K562 (cell line): ENCODE measurements around the gene EHBP1L1. TPM values are rescaled to one million over a fixed set of nuclear protein-coding genes. Genes with fewer than 3 reads are reported as not detected.

Source experiments
- CBX3 ChIP-seq, 2 experiments: IDR thresholded peaks; 1 replicate in 1 of 2; 2 replicates in 1 of 2; pipeline ENCODE4 v1.6.1; 2012; ENCODE audit warnings: inconsistent platforms in 2 of 2, low read length in 2 of 2, borderline replicate concordance in 1 of 2, control low read depth in 1 of 2
- CHD1 ChIP-seq: fragments of 200-600 bp; sonication (generic); IDR thresholded peaks from one replicate; pipeline ENCODE4 v1.6.1; 2012; ENCODE audit warnings: mild to moderate bottlenecking, moderate library complexity, low read length, inconsistent platforms
- FOS ChIP-seq: IDR thresholded peaks from 3 replicates; pipeline ENCODE4 v1.6.1; 2011; ENCODE audit not compliant: insufficient read length; ENCODE audit errors: extremely low read depth
- HDAC1 ChIP-seq, 2 experiments: fragments of 450-650 bp; IDR thresholded peaks; 2 replicates each; pipeline ENCODE4 v1.6.1; 2016 to 2017; ENCODE audit warnings: inconsistent platforms in 1 of 2, mild to moderate bottlenecking in 1 of 2, moderate library complexity in 1 of 2
- KAT8 ChIP-seq: fragments of 450-650 bp; IDR thresholded peaks from 2 replicates; pipeline ENCODE4 v1.6.1; 2016; ENCODE audit warnings: low read depth, mild to moderate bottlenecking
- MEF2D ChIP-seq: conservative IDR thresholded peaks from 2 replicates; pipeline ENCODE4 v1.6.1; 2016; ENCODE audit warnings: low read depth, missing genetic modification characterization, missing compliant biosample characterization
- POLR3G ChIP-seq: IDR thresholded peaks from 2 replicates; pipeline ENCODE4 v1.6.1; 2011; ENCODE audit not compliant: insufficient read length, insufficient replicate concordance; ENCODE audit errors: extremely low read depth
- SIN3A ChIP-seq, 2 experiments: fragments of 150-350 bp in 1 of 2; IDR thresholded peaks; 2 replicates each; pipeline ENCODE4 v1.6.1; 2011 to 2016; ENCODE audit warnings: borderline replicate concordance in 2 of 2, low read depth in 2 of 2, low read length in 2 of 2, mild to moderate bottlenecking in 2 of 2, moderate library complexity in 2 of 2; ENCODE audit not compliant: control insufficient read depth in 1 of 2
- SIN3B ChIP-seq: fragments of 450-650 bp; IDR thresholded peaks from 2 replicates; pipeline ENCODE4 v1.6.1; 2017; ENCODE audit warnings: low read depth, mild to moderate bottlenecking, moderate library complexity
- SUPT5H ChIP-seq: fragments of 450-650 bp; IDR thresholded peaks from 2 replicates; pipeline ENCODE4 v1.6.1; 2016
- TBP ChIP-seq: optimal IDR thresholded peaks from 2 replicates; pipeline ENCODE3; 2011; ENCODE audit warnings: low read depth, low read length, improper control_type of control experiment
- TCF7 ChIP-seq: sonication (generic); IDR thresholded peaks from 2 replicates; pipeline ENCODE4 v1.6.1; 2016; ENCODE audit warnings: antibody characterized with exemption, borderline replicate concordance
- TCF7L2 ChIP-seq: fragments of 150-350 bp; IDR thresholded peaks from 2 replicates; pipeline ENCODE4 v1.6.1; 2016; ENCODE audit warnings: low read depth, mild to moderate bottlenecking, low read length, moderate library complexity
- ZFP36 ChIP-seq: fragments of 150-350 bp; IDR thresholded peaks from 2 replicates; pipeline ENCODE4 v1.6.1; 2018; ENCODE audit warnings: low read length, low read depth; ENCODE audit not compliant: partially characterized antibody
- ZNF316 ChIP-seq: fragments of 450-650 bp; IDR thresholded peaks from 2 replicates; pipeline ENCODE4 v1.6.1; 2016
- ZNF384 ChIP-seq: IDR thresholded peaks from 2 replicates; pipeline ENCODE4 v1.6.1; 2012; ENCODE audit warnings: low read depth, low read length, improper control_type of control experiment
- ZNF586 ChIP-seq: fragments of 450-650 bp; formaldehyde crosslinking; conservative IDR thresholded peaks from 2 replicates; pipeline ENCODE4 v1.4.0; 2020; ENCODE audit warnings: mild to moderate bottlenecking, moderate library complexity
- ZNF79 ChIP-seq: fragments of 250-450 bp; sonication (Bioruptor Pico); IDR thresholded peaks from 2 replicates; pipeline ENCODE4 v1.4.0; 2020; ENCODE audit warnings: low read depth, mild to moderate bottlenecking, moderate library complexity
- polyA plus RNA-seq, 8 experiments: library from polyadenylated mRNA; depleted of rRNA in 4 of 8; stranded (reverse) in 5 of 8; unstranded in 3 of 8; fragments of >200 nt; fragmentation: Nextera tagmentation in 2 of 8; fragmentation: Illumina TruSeq in 1 of 8; extraction: Ambion mirVana in 2 of 8; extraction: Trizol in 1 of 8; gene quantifications; 2 replicates each; pipeline versions ENCODE4 v1.2.1 to v1.2.3, GENCODE V29; 2011 to 2014; ENCODE audit warnings: inconsistent platforms in 1 of 8, missing spikeins in 1 of 8
- total RNA-seq, 7 experiments: library from RNA; depleted of rRNA in 6 of 7; stranded (reverse); fragments of >200 nt in 6 of 7; fragmentation: Illumina TruSeq in 2 of 7; extraction: Trizol in 2 of 7; gene quantifications; 2 replicates each; pipeline versions ENCODE4 v1.2.1 to v1.2.3, GENCODE V29; 2011 to 2021; ENCODE audit warnings: low replicate concordance in 1 of 7
- TF ChIP-seq, protein P1 (sequence below), 2 experiments: fragments of 450-650 bp; conservative IDR thresholded peaks; 2 replicates each; pipeline ENCODE4 v1.6.1; 2017; ENCODE audit warnings: mild to moderate bottlenecking in 2 of 2, moderate library complexity in 2 of 2
- TF ChIP-seq, protein P2 (sequence below): sonication (generic); formaldehyde crosslinking; IDR thresholded peaks from 2 replicates; pipeline ENCODE4 v1.8.0; 2022; ENCODE audit warnings: mild to moderate bottlenecking, missing genetic modification reagents
- TF ChIP-seq, protein P3 (sequence below): sonication (generic); formaldehyde crosslinking; IDR thresholded peaks from 2 replicates; pipeline ENCODE4 v1.8.0; 2023; ENCODE audit warnings: mild to moderate bottlenecking, missing genetic modification reagents

The EHBP1L1 gene
- total and polyA plus RNA-seq, 9 of the 15 experiments (the other 6 are each of a cell fraction or from before 2014, with no cell fraction given), result 0.03 to 87.1 (median 26.3) TPM

DNA sequence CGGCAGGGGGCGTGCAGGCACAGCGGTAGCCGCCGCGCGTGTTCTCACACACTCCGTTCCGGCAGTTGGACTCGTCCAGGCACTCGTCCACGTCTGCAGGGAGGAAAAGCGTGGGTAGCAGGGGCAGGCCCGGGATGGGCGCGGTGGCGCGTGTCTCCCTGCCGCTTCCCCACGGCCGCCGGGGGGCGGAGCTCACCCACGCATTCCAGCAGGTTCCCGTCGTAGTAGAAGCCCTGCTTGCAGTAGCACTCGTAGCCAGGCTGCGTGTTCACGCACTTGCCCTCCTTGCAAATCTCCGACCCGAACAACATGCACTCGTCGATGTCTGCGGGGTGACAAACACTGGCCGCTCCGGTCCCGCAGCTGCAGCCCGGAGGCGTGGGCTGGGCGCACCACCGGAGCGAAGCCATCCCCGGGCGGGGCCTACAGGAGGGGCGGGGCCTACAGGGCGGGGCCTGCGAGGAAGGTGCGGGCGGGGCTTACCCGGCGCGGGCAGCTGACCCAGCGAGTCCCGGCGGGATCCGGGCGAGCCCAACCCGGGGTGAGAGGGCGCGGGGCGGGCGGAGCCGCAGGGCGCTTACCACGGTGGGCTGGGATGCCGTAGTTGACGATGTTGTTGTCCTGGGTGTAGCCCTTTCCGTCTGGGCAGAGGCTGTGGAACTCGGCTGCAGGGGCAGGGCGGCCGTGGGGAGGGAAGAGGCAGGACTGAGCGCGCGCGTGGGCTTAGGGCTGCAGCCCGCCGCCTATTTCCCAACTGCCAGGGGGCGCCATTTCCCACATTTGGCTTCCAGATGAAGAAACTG lies 35.4 kb upstream of the EHBP1L1 start (continued):
- TF ChIP-seq, protein P1, sequence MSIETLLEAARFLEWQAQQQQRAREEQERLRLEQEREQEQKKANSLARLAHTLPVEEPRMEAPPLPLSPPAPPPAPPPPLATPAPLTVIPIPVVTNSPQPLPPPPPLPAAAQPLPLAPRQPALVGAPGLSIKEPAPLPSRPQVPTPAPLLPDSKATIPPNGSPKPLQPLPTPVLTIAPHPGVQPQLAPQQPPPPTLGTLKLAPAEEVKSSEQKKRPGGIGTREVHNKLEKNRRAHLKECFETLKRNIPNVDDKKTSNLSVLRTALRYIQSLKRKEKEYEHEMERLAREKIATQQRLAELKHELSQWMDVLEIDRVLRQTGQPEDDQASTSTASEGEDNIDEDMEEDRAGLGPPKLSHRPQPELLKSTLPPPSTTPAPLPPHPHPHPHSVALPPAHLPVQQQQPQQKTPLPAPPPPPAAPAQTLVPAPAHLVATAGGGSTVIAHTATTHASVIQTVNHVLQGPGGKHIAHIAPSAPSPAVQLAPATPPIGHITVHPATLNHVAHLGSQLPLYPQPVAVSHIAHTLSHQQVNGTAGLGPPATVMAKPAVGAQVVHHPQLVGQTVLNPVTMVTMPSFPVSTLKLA (conservative IDR thresholded peaks at IDR 0.05), result peak; percentile 81 to 90
- no peak for TF ChIP-seq TCF7L2
- TF ChIP-seq MEF2D, result no peak
- peak; percentile 41; the same call in 1 of the 2 replicates for TF ChIP-seq SIN3B
- TF ChIP-seq ZFP36, result no peak
- TF ChIP-seq CBX3 (IDR thresholded peaks at IDR 0.05; ENCODE audit: borderline replicate concordance in 1 of 2, low read length in 2 of 2), result peak in 1 of 2 experiments; percentile 56; a peak in 1 of 3 replicates
- TF ChIP-seq, protein P2, sequence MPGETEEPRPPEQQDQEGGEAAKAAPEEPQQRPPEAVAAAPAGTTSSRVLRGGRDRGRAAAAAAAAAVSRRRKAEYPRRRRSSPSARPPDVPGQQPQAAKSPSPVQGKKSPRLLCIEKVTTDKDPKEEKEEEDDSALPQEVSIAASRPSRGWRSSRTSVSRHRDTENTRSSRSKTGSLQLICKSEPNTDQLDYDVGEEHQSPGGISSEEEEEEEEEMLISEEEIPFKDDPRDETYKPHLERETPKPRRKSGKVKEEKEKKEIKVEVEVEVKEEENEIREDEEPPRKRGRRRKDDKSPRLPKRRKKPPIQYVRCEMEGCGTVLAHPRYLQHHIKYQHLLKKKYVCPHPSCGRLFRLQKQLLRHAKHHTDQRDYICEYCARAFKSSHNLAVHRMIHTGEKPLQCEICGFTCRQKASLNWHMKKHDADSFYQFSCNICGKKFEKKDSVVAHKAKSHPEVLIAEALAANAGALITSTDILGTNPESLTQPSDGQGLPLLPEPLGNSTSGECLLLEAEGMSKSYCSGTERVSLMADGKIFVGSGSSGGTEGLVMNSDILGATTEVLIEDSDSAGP, result 0 out of 2 replicates have a peak, but pooled peaks have one; percentile 27
- TF ChIP-seq TCF7, result no peak
- no peak for TF ChIP-seq ZNF586
- TF ChIP-seq KAT8, result no peak
- TF ChIP-seq SIN3A (IDR thresholded peaks at IDR 0.05; ENCODE audit: borderline replicate concordance in 2 of 2, control insufficient read depth in 1 of 2, low read depth in 2 of 2, low read length in 2 of 2), result peak; percentile 63; a peak in 3 of 4 replicates
- no peak for TF ChIP-seq ZNF79 (CRISPR knock-in tag)
- TF ChIP-seq HDAC1 (IDR thresholded peaks at IDR 0.05), result peak in 1 of 2 experiments; percentile 93; a peak in 2 of 4 replicates
- TF ChIP-seq TBP, result peak; percentile 53
- no peak; the same call in 1 of the 2 replicates for TF ChIP-seq ZNF384
- peak; percentile 58 for TF ChIP-seq CHD1
- peak; percentile 68; the same call in 1 of the 2 replicates for TF ChIP-seq SUPT5H
- TF ChIP-seq POLR3G, result no peak
- peak; percentile 88 for TF ChIP-seq ZNF316
- TF ChIP-seq, protein P3, sequence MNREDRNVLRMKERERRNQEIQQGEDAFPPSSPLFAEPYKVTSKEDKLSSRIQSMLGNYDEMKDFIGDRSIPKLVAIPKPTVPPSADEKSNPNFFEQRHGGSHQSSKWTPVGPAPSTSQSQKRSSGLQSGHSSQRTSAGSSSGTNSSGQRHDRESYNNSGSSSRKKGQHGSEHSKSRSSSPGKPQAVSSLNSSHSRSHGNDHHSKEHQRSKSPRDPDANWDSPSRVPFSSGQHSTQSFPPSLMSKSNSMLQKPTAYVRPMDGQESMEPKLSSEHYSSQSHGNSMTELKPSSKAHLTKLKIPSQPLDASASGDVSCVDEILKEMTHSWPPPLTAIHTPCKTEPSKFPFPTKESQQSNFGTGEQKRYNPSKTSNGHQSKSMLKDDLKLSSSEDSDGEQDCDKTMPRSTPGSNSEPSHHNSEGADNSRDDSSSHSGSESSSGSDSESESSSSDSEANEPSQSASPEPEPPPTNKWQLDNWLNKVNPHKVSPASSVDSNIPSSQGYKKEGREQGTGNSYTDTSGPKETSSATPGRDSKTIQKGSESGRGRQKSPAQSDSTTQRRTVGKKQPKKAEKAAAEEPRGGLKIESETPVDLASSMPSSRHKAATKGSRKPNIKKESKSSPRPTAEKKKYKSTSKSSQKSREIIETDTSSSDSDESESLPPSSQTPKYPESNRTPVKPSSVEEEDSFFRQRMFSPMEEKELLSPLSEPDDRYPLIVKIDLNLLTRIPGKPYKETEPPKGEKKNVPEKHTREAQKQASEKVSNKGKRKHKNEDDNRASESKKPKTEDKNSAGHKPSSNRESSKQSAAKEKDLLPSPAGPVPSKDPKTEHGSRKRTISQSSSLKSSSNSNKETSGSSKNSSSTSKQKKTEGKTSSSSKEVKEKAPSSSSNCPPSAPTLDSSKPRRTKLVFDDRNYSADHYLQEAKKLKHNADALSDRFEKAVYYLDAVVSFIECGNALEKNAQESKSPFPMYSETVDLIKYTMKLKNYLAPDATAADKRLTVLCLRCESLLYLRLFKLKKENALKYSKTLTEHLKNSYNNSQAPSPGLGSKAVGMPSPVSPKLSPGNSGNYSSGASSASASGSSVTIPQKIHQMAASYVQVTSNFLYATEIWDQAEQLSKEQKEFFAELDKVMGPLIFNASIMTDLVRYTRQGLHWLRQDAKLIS (CRISPR knock-in tag), result no peak
- TF ChIP-seq FOS, result no peak
